Germinal center (tissue), 1 donor: ENCODE results near the gene DMAP1.
"Not testable (repeated sequence)": the region's sequence is repeated elsewhere in the genome, so short reads cannot be mapped to it uniquely, and the experiment has no call there.

Source experiments
- DNase-seq: peaks from one replicate; pipeline ENCODE4 v3.0.0; 2012; ENCODE audit warnings: mixed read lengths, low spot score

DMAP1 gene

GRCh38 chr1:44213222-44214112 is at the start of gene DMAP1:
TSS of gene DMAP1 (plus strand) at chr1:44213471. CDS start at chr1:44213754, 283 bp downstream.
- DNase-seq = peak; percentile 71

GRCh38 chr1:44168520-44169098 is 44.7 kb upstream of the DMAP1 start:
- no peak for DNase-seq

GRCh38 chr1:44170281-44170823 is 42.9 kb upstream of the DMAP1 start:
- DNase-seq = no peak

GRCh38 chr1:44174630-44175029 is 38.6 kb upstream of the DMAP1 start:
- no peak for DNase-seq

- no peak for DNase-seq
Observed at GRCh38 chr1:44200336-44200735, 12.9 kb upstream of the DMAP1 start.

GRCh38 chr1:44206545-44206944 is 6.7 kb upstream of the DMAP1 start:
- DNase-seq = not testable (repeated sequence)

GRCh38 chr1:44208226-44208625 is 5.0 kb upstream of the DMAP1 start:
- no peak for DNase-seq

- DNase-seq = no peak
Observed at GRCh38 chr1:44210595-44210994, 2.7 kb upstream of the DMAP1 start.

GRCh38 chr1:44212355-44213221 is 683 bp upstream of the DMAP1 start:
- no peak for DNase-seq

GRCh38 chr1:44217809-44218410 is 4.6 kb downstream of the DMAP1 start:
- peak; percentile 63 for DNase-seq

GRCh38 chr1:44218503-44219300 is 5.4 kb downstream of the DMAP1 start:
- no peak for DNase-seq

GRCh38 chr1:44219301-44219626 is 6.0 kb downstream of the DMAP1 start:
- DNase-seq = no peak

- DNase-seq = no peak
Observed at GRCh38 chr1:44220001-44220751, 6.9 kb downstream of the DMAP1 start.

GRCh38 chr1:44220755-44221154 is 7.5 kb downstream of the DMAP1 start:
- no peak for DNase-seq

GRCh38 chr1:44221769-44222168 is 8.5 kb downstream of the DMAP1 start:
- DNase-seq = no peak

GRCh38 chr1:44222397-44223186 is 9.3 kb downstream of the DMAP1 start:
- no peak for DNase-seq

GRCh38 chr1:44223187-44223610 is 9.9 kb downstream of the DMAP1 start:
- no peak for DNase-seq

- no peak for DNase-seq
Observed at GRCh38 chr1:44225761-44226160, 12.5 kb downstream of the DMAP1 start.

GRCh38 chr1:44227211-44227610 is 13.9 kb downstream of the DMAP1 start:
- DNase-seq = no peak

- no peak for DNase-seq
Observed at GRCh38 chr1:44228218-44228617, 14.9 kb downstream of the DMAP1 start.
